HK-2 (cell line): ENCODE measurements around the gene DOCK11.

Source experiments
- DNase-seq: peaks from one replicate; pipeline ENCODE4 v3.0.0-alpha.2; 2018; ENCODE audit not compliant: unreplicated experiment

The DOCK11 gene

DNA sequence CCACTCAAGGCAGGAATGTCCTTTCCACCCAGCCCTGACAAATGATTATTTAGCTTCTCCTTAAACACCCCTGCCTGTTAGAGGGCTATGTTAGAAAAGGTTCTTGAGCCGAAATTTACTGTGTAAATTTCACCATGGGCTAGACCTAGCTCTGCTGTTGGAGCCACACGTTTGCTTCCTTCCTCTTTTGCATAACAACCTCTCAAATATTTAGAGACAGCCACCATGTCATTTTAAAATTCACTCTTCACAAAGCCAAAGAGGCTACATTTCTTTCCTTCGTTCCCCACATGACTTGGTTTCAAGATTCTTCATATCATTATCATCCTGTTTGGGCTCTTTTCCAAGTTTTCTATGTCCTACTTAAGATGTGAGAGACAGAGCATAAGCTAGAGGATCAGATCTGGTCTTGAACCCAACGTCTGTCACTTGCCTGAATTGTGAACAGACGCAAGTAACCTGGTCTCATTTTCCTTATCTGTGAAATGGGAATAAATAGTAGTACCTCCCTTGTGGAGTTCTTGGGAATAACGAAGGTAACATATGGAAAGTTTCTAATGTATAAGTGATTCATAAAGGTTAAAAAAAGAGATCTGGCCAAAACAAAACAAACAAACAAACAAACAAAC lies 6.7 kb downstream of the DOCK11 start:
- no peak for DNase-seq

GRCh38 chrX:118503260-118504041 lies 7.8 kb downstream of the DOCK11 start:
- DNase-seq: no peak

DNA sequence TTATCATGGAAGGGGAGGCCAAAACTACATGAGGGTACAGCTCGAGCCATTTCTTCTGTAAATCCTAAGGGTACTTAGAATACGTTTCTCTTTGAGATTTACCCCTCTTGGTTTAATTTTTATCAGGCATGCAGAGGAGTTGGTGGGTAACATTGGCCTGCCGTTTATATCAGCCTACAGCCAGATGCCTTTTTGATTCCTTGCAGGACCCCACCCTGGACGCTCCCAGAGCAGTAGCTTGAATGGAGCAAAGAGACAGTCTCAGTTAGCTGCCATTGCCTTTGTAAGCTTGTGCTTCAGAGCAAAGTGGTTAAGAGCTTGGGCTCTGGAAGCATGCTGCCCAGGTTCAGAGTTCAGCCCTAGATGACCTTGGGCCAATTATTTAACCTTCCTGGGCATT lies 9.0 kb downstream of the DOCK11 start:
- no peak for DNase-seq

GRCh38 chrX:118506805-118507480 lies 11.3 kb downstream of the DOCK11 start:
- DNase-seq: no peak

DNA sequence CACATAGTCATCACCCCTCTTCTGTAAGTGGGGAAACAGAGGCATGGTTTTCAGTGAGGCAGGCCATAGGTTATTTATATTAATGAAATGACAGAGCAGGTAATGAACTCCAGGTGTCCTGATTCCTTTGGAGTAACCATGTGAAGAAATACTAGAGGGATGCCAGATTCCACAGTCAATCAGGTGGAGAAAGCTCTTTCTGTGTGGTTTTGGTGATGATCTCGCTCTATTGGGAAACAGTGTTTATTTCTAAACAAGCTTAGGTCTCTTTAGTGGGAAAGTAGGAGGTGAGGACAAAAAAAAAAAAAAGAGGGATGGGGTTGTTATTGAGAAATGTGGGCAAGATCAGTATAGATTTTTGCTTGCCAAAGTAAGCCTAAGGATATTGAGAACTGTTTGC lies 12.2 kb downstream of the DOCK11 start:
- DNase-seq: no peak

- DNase-seq: no peak
These were observed 12.6 kb downstream of the DOCK11 start for GRCh38 chrX:118508221-118508620.

DNA sequence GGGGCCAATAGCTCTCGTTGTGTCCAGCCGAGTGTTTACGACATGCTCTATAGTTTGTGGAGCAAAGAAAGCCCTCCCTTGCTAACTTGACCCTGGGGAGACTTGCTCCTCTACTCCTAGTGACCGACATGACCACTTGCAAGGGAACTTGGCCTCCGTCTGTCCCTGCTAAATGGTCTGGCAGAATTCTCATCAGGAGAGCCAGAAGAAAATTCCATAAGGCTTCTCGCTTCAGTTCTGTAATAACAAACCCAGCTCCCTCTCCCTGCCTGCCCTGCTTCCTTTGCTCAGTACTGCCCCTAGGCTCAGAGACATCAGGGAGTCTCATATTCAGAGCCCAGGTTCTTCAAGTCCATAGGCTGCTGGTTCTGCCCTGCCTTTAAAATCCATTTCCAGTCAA lies 13.0 kb downstream of the DOCK11 start:
- DNase-seq: no peak

- no peak for DNase-seq
These were observed 14.5 kb downstream of the DOCK11 start for GRCh38 chrX:118510111-118510510.

DNA sequence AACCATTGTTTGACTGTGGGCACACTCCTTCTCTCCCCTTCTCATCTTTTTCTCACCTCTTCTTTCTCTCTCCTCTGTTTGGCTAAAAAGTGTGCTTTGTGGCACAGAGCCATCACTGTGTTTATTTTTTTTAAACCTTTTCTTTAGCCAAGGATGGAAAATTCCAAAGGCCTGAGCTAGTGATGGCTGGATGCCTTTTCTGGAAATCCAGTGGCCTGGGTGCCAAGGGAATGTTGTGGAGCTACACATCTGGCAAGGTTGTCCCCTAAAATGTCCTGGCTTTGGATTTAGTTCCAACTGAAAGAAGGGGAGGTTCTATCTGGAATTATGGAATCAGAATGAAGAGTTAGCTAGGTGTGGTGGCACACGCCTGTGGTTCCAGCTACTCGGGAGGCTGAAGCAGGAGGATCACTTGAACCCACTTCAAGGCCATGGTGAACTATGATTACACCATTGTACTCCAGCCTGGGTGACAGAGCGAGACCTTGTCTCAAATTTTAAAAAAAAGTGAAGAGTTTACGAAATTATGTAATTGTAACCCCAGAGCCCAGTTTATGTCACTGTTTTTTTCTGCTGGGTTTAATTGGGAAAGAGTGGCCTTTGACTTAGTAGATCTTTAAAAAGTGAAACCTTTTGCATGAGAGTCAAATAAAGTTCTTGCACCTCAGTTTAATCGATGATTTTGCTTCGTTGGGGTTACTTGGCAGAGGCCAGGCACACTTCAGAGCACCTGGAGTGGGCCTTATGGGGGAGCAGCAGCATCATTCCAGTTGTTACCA lies 17.7 kb downstream of the DOCK11 start:
- DNase-seq: no peak

DNA sequence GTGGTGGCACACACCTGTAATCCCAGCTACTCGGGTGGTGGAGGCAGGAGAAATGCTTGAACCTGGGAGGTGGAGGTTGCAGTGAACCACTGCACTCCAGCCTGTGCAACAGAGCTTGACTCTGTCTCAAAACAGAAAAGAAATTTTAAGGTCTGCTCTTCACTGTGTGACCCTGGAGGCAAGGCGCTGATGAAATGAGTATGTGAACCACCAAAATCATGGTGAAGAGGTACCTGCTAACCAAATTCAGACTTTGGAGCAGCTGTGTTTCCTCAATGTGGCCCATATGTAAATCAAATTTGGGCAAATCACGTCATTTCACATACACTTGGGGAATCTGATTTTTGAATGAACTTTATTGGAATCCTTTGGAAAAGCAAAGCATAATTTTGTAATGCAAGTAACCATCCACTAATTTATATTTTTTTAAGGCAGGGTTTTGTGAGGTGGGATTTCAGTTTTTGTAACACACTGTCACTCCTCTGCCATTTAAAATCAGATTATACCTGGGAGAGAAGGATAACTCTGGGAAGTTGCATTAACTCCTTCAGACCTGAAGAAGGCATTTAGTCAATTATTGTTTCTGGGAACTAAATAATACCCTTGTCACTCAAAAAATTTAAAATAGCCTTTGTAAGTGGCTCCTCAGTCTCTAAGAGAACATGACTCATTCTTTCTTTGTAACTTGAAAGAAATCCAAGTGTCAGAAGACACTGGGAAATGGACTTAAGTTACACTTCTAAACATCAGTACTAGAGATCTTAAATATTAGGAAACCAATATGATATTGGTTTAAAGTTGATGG lies 24.0 kb downstream of the DOCK11 start:
- no peak for DNase-seq

GRCh38 chrX:118520216-118521206 lies 24.9 kb downstream of the DOCK11 start:
- DNase-seq: no peak

DNA sequence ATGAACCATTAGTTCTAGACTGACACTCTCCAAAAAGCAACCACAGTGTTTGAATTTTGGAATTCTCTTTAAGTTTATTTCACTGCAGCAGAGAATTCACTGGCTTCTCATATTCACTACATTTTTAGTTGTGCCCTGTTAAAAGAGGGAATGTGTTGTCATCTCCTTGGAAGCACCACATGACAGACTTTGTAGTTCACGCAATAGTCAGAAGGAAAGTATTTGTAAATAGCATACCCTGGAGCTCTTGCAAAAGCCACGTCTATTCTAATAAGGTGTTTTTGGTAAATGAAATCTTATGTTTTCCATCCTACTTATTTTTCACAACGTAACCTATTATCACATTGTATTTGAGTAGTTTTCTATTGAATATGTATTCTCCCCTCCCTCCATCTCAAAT lies 25.8 kb downstream of the DOCK11 start:
- no peak for DNase-seq

GRCh38 chrX:118522230-118522926 lies 26.8 kb downstream of the DOCK11 start:
- DNase-seq: no peak

- no peak for DNase-seq
These were observed 28.3 kb downstream of the DOCK11 start for GRCh38 chrX:118523920-118524319.

DNA sequence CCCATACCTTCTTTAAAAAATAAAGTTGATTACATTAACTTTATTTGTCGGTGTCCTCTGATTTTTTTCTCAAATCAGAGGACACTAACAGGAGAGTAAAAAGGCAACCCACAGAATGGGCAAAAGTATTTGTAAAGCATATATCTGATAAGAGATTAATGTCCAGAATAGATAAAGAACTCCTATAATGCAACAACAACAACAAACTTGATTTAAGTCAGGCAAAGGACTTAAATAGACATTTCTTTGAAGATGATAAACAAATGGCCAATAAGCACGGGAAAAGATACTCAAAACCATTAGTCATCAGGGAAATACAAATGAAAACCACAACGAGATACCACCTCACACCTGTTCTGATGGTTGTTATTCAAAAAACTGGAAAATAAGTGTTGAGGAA lies 28.7 kb downstream of the DOCK11 start:
- DNase-seq: no peak

- DNase-seq: no peak
These were observed 29.6 kb downstream of the DOCK11 start for GRCh38 chrX:118525174-118525730.

DNA sequence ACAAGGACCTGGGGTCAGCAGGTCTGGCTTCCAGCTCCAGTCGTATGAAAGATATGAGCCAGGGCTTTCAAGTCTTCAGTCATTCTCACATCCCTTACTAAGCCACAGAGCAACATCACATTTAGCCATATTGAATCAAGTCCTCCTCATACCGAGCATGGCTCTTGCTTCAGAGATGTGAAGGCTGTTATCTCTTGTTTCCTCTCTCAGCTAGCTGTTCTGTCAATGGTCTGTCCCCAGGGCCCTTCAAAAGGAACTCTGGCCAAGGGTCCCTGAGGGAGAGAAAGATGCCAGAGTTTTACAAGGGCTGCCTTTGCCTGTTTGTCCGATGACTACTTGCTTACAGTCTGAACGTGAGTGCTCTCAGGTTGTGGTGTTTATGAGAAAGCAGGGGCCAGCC lies 30.5 kb downstream of the DOCK11 start:
- DNase-seq: no peak

DNA sequence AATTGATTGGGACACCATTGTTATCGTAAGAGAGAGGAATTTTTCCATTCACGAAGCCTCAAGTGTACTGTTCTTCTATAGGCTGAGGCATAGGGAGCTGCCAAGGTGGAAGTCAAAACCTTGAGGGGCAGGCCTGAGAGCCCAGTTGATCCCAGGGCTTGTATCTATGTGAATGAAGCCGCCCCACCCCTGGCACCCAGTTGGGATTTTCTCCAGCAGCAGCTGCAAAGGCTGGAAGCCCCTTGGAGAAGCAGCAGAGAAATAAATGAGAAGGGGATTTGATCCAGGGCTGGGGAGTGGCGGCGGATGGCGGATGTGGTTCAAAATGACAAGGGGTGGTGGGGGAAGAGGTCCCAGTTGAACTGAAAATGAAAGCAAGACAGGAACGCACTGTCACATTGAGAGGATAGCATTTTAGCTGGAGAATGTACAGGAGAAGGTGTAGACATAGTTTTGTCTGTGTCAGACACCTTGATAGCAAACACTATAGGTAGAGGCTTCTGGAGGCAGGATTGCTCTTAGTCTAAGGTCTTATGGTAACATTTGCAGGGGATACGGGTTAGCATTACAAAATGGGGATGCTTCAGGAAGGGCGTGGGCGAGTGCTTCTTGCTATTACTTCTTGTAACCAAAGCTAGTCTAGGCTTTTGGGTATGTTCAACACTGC lies 32.6 kb downstream of the DOCK11 start:
- DNase-seq: no peak
